ENCODE measurements around the gene ZBTB12. TPM values are rescaled to one million over a fixed set of nuclear protein-coding genes. Genes with fewer than 3 reads are reported as not detected.

Gene ZBTB12
- total and polyA plus RNA-seq, 8 donors = 0.43 to 6.4 (median 1.8) TPM

GRCh38 chr6:31900917-31901414 is 920 bp downstream of the ZBTB12 start:
- H3K4me1 ChIP-seq = peaks cover 33 to 70% (median 56%) of the 10 kb centered on the region in 4 donors
- H3K9me3 ChIP-seq = no peaks in the 10 kb centered on the region
- 17 to 23% (median 20%) methylated on average over 1 to 29 of the region's 29 CpGs for WGBS, 5 donors
- peak overlapping the region; percentile 81 to 92 (median 90) for H3K27ac ChIP-seq
- DNase-seq = peak in 1 of 2 donors; percentile 55
- peak overlapping the region; percentile 67 to 86 (median 75) for H3K4me3 ChIP-seq
- peaks cover 0 to 5% (median 2%) of the 10 kb centered on the region in 4 donors for H3K36me3 ChIP-seq
- TF ChIP-seq POLR2A (IDR thresholded peaks at IDR 0.05) = no peak
- no peak for TF ChIP-seq EP300 (IDR thresholded peaks at IDR 0.05)
- no peak for TF ChIP-seq POLR2AphosphoS5 (IDR thresholded peaks at IDR 0.05)
- TF ChIP-seq CTCF (IDR thresholded peaks at IDR 0.05) = no peak
- no peaks in the 10 kb centered on the region for H3K27me3 ChIP-seq
- intact Hi-C loops (cut with DNase I; ENCODE audit: low total_unique reads) = no loop called here

GRCh38 chr6:31899882-31900722 is 1.8 kb downstream of the ZBTB12 start:
- Histone ChIP-seq H3K9me3 (no peaks in the 10 kb centered on the region), H3K4me3 (no peak overlapping the region), H3K27me3 (no peaks in the 10 kb centered on the region), H3K27ac (peak overlapping the region in 3 of 5 donors; percentile 81 to 92 (median 90)), H3K36me3 (peaks cover 0 to 14% (median 10%) of the 10 kb centered on the region in 4 donors), H3K4me1 (peaks cover 33 to 73% (median 58%) of the 10 kb centered on the region in 4 donors)
- WGBS, 5 donors = 78 to 88% (median 80%) methylated on average over 31 to 49 of the region's 49 CpGs
- DNase-seq = no peak
- no peak for TF ChIP-seq POLR2AphosphoS5 (IDR thresholded peaks at IDR 0.05)
- TF ChIP-seq CTCF (IDR thresholded peaks at IDR 0.05) = no peak
- TF ChIP-seq EP300 (IDR thresholded peaks at IDR 0.05) = no peak
- TF ChIP-seq POLR2A (IDR thresholded peaks at IDR 0.05) = no peak
- intact Hi-C loops (cut with DNase I; ENCODE audit: low total_unique reads) = no loop called here

GRCh38 chr6:31899215-31899614 is 2.7 kb downstream of the ZBTB12 start:
- peak overlapping the region in 1 of 5 donors; percentile 91 for H3K27ac ChIP-seq
- peaks cover 33 to 73% (median 58%) of the 10 kb centered on the region in 4 donors for H3K4me1 ChIP-seq
- TF ChIP-seq POLR2AphosphoS5 (IDR thresholded peaks at IDR 0.05) (no peak), CTCF (IDR thresholded peaks at IDR 0.05) (no peak), POLR2A (IDR thresholded peaks at IDR 0.05) (no peak), EP300 (IDR thresholded peaks at IDR 0.05) (no peak)
- H3K4me3 ChIP-seq = peak overlapping the region in 1 of 4 donors; percentile 99
- intact Hi-C loops (cut with DNase I; ENCODE audit: low total_unique reads) = no loop called here
- no peaks in the 10 kb centered on the region for H3K9me3 ChIP-seq
- H3K36me3 ChIP-seq = peaks cover 4 to 23% (median 19%) of the 10 kb centered on the region in 4 donors
- DNase-seq = no peak
- no peaks in the 10 kb centered on the region for H3K27me3 ChIP-seq
- WGBS, 5 donors = 53 to 77% (median 58%) methylated on average over 5 of the region's 5 CpGs

- DNase-seq = peak in 1 of 2 donors; percentile 84
- Histone ChIP-seq H3K9me3 (no peaks in the 10 kb centered on the region), H3K36me3 (peaks cover 9 to 30% (median 26%) of the 10 kb centered on the region in 4 donors), H3K27ac (peak overlapping the region; percentile 85 to 91 (median 89)), H3K4me1 (peaks cover 33 to 67% (median 56%) of the 10 kb centered on the region in 4 donors), H3K27me3 (no peaks in the 10 kb centered on the region), H3K4me3 (peak overlapping the region; percentile 96 to 100 (median 100))
- TF ChIP-seq EP300 (IDR thresholded peaks at IDR 0.05) (no peak), POLR2AphosphoS5 (IDR thresholded peaks at IDR 0.05) (peak in 1 of 3 donors; percentile 25)
- intact Hi-C loops (cut with DNase I; ENCODE audit: low total_unique reads) = no loop called here
- WGBS, 5 donors = 13 to 16% (median 15%) methylated on average over 8 of the region's 8 CpGs
These were observed 3.4 kb downstream of the ZBTB12 start for GRCh38 chr6:31898383-31899011.

Measured in stomach (tissue), 9 donors.